ENCODE results near the gene WRAP73.

DNA sequence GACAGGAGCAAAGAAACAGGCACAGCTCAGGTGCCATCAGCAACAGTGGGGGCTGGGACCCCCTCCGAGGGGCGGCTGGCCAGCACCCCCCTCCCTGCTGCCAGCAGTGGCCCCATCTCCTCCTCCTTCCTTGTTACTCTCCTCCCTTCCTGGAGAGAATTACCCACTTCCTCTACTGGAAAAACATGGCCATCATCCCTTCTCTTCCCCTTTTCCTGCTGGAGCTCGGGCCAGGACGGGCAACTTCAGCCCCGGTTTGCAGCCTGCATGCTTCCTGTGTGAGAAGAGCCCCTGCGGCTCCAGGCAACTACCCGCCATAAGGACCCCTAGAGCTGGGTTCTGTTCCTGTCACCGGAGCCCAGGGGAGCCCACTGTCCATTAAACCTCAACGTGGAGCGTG is 56.2 kb downstream of the WRAP73 start:
- TF ChIP-seq POLR2A (IDR thresholded peaks at IDR 0.05), result no peak
- TF ChIP-seq, protein P1, sequence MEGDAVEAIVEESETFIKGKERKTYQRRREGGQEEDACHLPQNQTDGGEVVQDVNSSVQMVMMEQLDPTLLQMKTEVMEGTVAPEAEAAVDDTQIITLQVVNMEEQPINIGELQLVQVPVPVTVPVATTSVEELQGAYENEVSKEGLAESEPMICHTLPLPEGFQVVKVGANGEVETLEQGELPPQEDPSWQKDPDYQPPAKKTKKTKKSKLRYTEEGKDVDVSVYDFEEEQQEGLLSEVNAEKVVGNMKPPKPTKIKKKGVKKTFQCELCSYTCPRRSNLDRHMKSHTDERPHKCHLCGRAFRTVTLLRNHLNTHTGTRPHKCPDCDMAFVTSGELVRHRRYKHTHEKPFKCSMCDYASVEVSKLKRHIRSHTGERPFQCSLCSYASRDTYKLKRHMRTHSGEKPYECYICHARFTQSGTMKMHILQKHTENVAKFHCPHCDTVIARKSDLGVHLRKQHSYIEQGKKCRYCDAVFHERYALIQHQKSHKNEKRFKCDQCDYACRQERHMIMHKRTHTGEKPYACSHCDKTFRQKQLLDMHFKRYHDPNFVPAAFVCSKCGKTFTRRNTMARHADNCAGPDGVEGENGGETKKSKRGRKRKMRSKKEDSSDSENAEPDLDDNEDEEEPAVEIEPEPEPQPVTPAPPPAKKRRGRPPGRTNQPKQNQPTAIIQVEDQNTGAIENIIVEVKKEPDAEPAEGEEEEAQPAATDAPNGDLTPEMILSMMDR (IDR thresholded peaks at IDR 0.05), result no peak
